Cardiac fibroblast (primary cell): Measurements from ENCODE around the gene ACO2.

Experiments used
- DNase-seq, 2 donors: peaks; one replicate each; pipeline versions ENCODE4 v3.0.0 to v3.0.0-alpha.2; 2010; ENCODE audit warnings: low read depth in 2 of 2
- H3K4me3 ChIP-seq, 2 donors: replicated peaks in 1 of 2; 1 replicate in 1 of 2; 2 replicates in 1 of 2; pipeline ENCODE4 v1.5.1; 2011; ENCODE audit warnings: low read depth in 2 of 2, low read length in 2 of 2, mild to moderate bottlenecking in 2 of 2, moderate library complexity in 1 of 2
- CTCF ChIP-seq: IDR thresholded peaks from one replicate; pipeline ENCODE4 v1.5.1; 2011; ENCODE audit warnings: low read depth, mild to moderate bottlenecking, low read length, inconsistent platforms

Gene ACO2

DNA sequence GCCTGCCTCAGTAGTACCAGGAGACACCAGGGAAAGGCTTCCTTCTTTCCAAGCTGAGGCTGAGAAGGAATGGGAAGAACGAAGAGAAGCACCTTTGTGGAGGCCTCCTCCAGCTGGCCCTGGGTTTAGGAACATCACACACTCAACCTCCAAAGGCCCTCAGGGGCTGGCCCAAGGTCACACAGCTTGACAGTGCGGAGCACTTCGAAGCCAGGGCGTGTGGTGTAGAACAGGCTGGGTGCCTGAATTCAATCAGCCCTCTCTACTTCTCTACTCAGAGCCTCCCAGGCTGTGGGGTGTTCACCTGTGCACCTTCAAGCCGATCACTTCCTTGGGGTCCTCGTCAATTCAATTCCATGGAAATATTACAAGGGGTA is 91.2 kb downstream of the ACO2 start:
- no peak for DNase-seq
- H3K4me3 ChIP-seq, result no peak overlapping the region
- no peak for TF ChIP-seq CTCF

DNA sequence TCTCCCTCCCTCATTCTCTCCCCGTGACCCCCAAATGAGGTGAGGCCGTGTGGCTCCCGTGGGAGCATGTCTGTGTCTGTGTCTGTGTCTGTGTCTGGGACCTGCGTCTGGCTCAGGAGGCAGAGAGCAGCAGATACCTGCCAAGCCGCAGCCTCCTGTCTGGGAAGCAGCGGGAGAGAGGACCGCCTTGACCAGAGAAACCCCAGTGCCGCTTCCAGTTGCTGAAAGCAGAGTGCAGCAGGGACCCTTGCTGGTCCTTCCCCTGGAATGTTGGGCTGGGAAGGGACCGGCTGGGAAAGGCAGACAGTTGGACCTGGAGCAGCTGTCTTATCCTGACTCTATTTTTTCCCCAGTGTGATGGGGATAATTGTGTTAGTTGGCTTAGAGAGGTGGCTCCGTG is 92.4 kb downstream of the ACO2 start:
- H3K4me3 ChIP-seq, result peak overlapping the region in 1 of 2 donors; percentile 41
- TF ChIP-seq CTCF, result no peak
- no peak for DNase-seq

GRCh38 chr22:41561788-41562187 is 92.9 kb downstream of the ACO2 start:
- no peak for TF ChIP-seq CTCF
- DNase-seq, result no peak
- H3K4me3 ChIP-seq, result peak overlapping the region in 1 of 2 donors; percentile 41

DNA sequence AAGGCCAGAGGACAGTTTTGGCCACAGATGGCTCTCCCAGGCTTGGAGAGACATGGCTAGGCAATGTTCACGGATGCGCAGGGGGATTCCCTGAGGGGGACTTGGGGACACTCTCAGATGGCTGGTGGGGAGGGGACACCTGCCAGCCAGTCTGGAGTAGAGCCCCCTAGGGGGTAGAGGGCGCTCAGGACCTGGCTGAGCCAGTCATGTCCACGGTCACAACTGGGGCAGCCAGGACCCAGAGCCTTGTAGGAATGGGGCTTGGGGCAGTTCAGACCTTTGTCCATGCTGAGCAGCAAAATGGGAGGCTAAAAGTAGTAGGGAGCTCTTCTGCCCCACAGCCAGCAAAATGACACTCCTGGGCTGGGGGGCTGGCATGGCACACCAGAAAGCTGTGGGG is 93.5 kb downstream of the ACO2 start:
- TF ChIP-seq CTCF, result no peak
- no peak for DNase-seq
- no peak overlapping the region for H3K4me3 ChIP-seq

DNA sequence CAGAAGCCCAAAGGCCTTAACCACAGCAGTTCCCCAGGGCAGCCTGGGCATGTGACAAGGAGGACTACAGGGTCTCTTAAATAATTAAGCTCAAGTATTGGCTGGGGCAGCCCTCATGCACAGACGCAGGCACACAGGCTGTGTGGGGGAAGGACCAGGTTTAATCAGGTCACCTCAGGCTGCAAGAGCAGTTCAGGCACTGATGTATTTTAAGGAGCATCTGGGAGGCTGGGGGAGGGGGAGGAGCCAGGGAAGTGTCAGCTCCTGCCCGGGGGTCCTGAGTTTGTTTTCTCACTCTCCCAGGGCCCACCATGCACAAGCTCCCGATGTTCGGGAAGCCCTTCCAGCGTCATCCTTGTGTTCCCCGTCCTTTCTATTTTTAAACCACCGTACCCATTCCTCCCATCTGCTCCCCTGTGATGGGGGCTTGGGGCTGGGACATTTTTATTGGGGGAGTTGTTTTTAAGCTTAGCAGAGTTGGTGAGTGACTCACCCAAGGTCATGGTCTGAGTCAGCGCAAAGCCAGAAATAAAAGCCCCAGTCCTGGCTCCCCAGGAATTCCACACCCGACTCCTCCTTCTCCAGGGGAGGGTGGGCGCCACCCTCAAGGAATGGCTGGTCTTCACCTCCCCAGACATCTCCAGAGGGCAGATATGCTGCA is 94.3 kb downstream of the ACO2 start:
- peak; percentile 72 to 74 for DNase-seq
- no peak overlapping the region for H3K4me3 ChIP-seq
- no peak for TF ChIP-seq CTCF

- DNase-seq, result peak in 1 of 2 donors; percentile 48
- no peak for TF ChIP-seq CTCF
- H3K4me3 ChIP-seq, result no peak overlapping the region
Measured at GRCh38 chr22:41564563-41564962, 95.6 kb downstream of the ACO2 start.
